Pancreas (tissue), 10 donors: ENCODE results near the gene TP63. TPM values are rescaled to one million over a fixed set of nuclear protein-coding genes. Genes with fewer than 3 reads are reported as not detected.

Source experiments
- ATAC-seq, 4 donors: fragments of 200-7000 bp; cut with Tn5 transposase; one replicate each; pipeline versions ENCODE4 v1.8.0 to v1.9.1; 2020; ENCODE audit warnings: mild to moderate bottlenecking in 4 of 4, moderate library complexity in 4 of 4
- DNase-seq, 6 donors: peaks; one replicate each; pipeline ENCODE4 v3.0.0-alpha.2; 2020
- FAIRE-seq: peaks from 2 replicates; lab custom pipeline; 2012; peaks lifted over from hg19 to GRCh38; lab: Jason Lieb, UNC
- H3K27ac ChIP-seq, 4 donors: fragments of 200-600 bp; sonication (generic); 1 replicate in 3 of 4; 2 replicates in 1 of 4; pipeline versions ENCODE4 v1.5.0 to v1.8.0; 2020
- H3K27me3 ChIP-seq, 4 donors: fragments of 200-600 bp; one replicate each; pipeline ENCODE4 v1.8.0; 2021
- H3K36me3 ChIP-seq, 3 donors: fragments of 200-600 bp; sonication (generic) in 1 of 3; one replicate each; pipeline versions ENCODE4 v1.5.0 to v1.8.0; 2020 to 2021
- H3K4me1 ChIP-seq, 3 donors: fragments of 200-600 bp; one replicate each; pipeline ENCODE4 v1.8.0; 2021
- H3K4me3 ChIP-seq, 4 donors: fragments of 200-600 bp; sonication (generic) in 2 of 4; one replicate each; pipeline versions ENCODE4 v1.5.0 to v1.8.0; 2020 to 2021
- H3K9me3 ChIP-seq, 4 donors: fragments of 200-600 bp; one replicate each; pipeline ENCODE4 v1.8.0; 2021
- CTCF ChIP-seq, 4 donors: fragments of 200-600 bp; sonication (generic) in 3 of 4; IDR thresholded peaks; one replicate each; pipeline versions ENCODE4 v1.5.0 to v1.8.0; 2021; ENCODE audit warnings: antibody characterized with exemption in 4 of 4
- WGBS, 2 donors: extraction: QIAGEN DNeasy Blood & Tissue Kit; methylation state at CpG; one replicate each; pipeline ENCODE4 v1.1.7; 2013; 5-methylcytosine and 5-hydroxymethylcytosine counted together
- intact Hi-C, 3 donors: fragments of 100-400 bp; cut with DNase I; formaldehyde crosslinking; loops; one replicate each; pipeline versions ENCODE4 v1.11.1 to v1.14.2; 2022
- polyA plus RNA-seq, 2 donors: library from polyadenylated mRNA; stranded (reverse); fragments of 200-250 nt; gene quantifications; one replicate each; pipeline ENCODE4 v1.2.3, GENCODE V29; 2013
- total RNA-seq, 6 donors: library from RNA; stranded (reverse); fragmentation: NEBNext Ultra II Directional in 4 of 6; extraction: Animal tissue kit (Norgen Biotek cat#: 25700) in 4 of 6; gene quantifications; one replicate each; pipeline versions ENCODE4 v1.2.1 to v1.2.4, GENCODE V29; 2021 to 2023
- donor health status: healthy with polysubstance abuse.
- donor health status: DM: no; HTN: no; CAD: no; lungs with moderate emphysema.
- donor health status: DM: no; HTN: no; CAD: no.
- donor health status: control.
- donor health status: control.
- donor health status: Bipolar disorder and iron deficiency.
- donor health status: DM: yes; HTN: yes; CAD: no.
- donor health status: DM: no; HTN: no; CAD: no.
- donor health status: DM: no; HTN: no; CAD: no.
- donor health status: DM: yes; HTN: yes; CAD: no.

TP63 gene
- total and polyA plus RNA-seq, 8 donors, result 0.02 to 0.47 (median 0.06) TPM; not detected in 3

- Histone ChIP-seq H3K27ac (no peak overlapping the region), H3K9me3 (no peaks in the 10 kb centered on the region), H3K4me3 (no peak overlapping the region), H3K36me3 (no peaks in the 10 kb centered on the region), H3K4me1 (no peaks in the 10 kb centered on the region), H3K27me3 (no peaks in the 10 kb centered on the region)
- FAIRE-seq, result no peak
- WGBS, 2 donors, result 15 to 46% methylated on average over 1 of the region's 1 CpG
- ATAC-seq, result no peak
- no peak for DNase-seq
- no peak for TF ChIP-seq CTCF (IDR thresholded peaks at IDR 0.05)
- intact Hi-C loops, result no loop called here
Measured at GRCh38 chr3:189911001-189911400, 279.8 kb downstream of the TP63 start.

GRCh38 chr3:189914799-189915198 is 283.6 kb downstream of the TP63 start:
- peak in 3 of 4 donors; percentile 23 to 56 (median 32) for ATAC-seq
- no peak overlapping the region for H3K4me3 ChIP-seq
- H3K27ac ChIP-seq, result no peak overlapping the region
- H3K4me1 ChIP-seq, result peaks cover 0 to 11% (median 0%) of the 10 kb centered on the region in 3 donors
- no peaks in the 10 kb centered on the region for H3K9me3 ChIP-seq
- intact Hi-C loops, result no loop called here
- no peaks in the 10 kb centered on the region for H3K27me3 ChIP-seq
- no peak for TF ChIP-seq CTCF (IDR thresholded peaks at IDR 0.05)
- 84 to 85% methylated on average over 3 of the region's 3 CpGs for WGBS, 2 donors
- DNase-seq, result no peak
- FAIRE-seq, result no peak
- no peaks in the 10 kb centered on the region for H3K36me3 ChIP-seq

GRCh38 chr3:189921770-189922169 is 290.6 kb downstream of the TP63 start:
- no peak for FAIRE-seq
- no peak for DNase-seq
- Histone ChIP-seq H3K27ac (no peak overlapping the region), H3K4me1 (peaks cover 0 to 14% (median 0%) of the 10 kb centered on the region in 3 donors), H3K27me3 (no peaks in the 10 kb centered on the region), H3K36me3 (no peaks in the 10 kb centered on the region), H3K4me3 (no peak overlapping the region), H3K9me3 (no peaks in the 10 kb centered on the region)
- intact Hi-C loops, result no loop called here
- no peak for ATAC-seq
- no peak for TF ChIP-seq CTCF (IDR thresholded peaks at IDR 0.05)

GRCh38 chr3:189927975-189928895 is 297.0 kb downstream of the TP63 start:
- Histone ChIP-seq H3K9me3 (no peaks in the 10 kb centered on the region), H3K27ac (peak overlapping the region in 2 of 4 donors; percentile 24 to 61), H3K36me3 (no peaks in the 10 kb centered on the region), H3K4me3 (no peak overlapping the region), H3K4me1 (peaks cover 7 to 19% (median 10%) of the 10 kb centered on the region in 3 donors), H3K27me3 (no peaks in the 10 kb centered on the region)
- DNase-seq, result peak in 3 of 6 donors; percentile 32 to 49 (median 41)
- FAIRE-seq, result no peak
- no peak for TF ChIP-seq CTCF (IDR thresholded peaks at IDR 0.05)
- intact Hi-C loops, result no loop called here
- ATAC-seq, result peak; percentile 88 to 98 (median 96)
- 65 to 70% methylated on average over 6 of the region's 6 CpGs for WGBS, 2 donors
